K562 (cell line): ENCODE measurements around the gene C1orf105. TPM values are rescaled to one million over a fixed set of nuclear protein-coding genes. Genes with fewer than 3 reads are reported as not detected.

ENCODE experiments used
- CBFA2T3 ChIP-seq: fragments of 450-650 bp; IDR thresholded peaks from 2 replicates; pipeline ENCODE4 v1.6.1; 2017
- EP400 ChIP-seq: fragments of 450-650 bp; IDR thresholded peaks from 2 replicates; pipeline ENCODE4 v1.6.1; 2017; ENCODE audit warnings: antibody characterized with exemption, mild to moderate bottlenecking, moderate library complexity
- GTF3C2 ChIP-seq: IDR thresholded peaks from 3 replicates; pipeline ENCODE4 v1.6.1; 2011; ENCODE audit warnings: borderline replicate concordance, mild to moderate bottlenecking, moderate library complexity; ENCODE audit not compliant: insufficient read length; ENCODE audit errors: extremely low read depth
- HDAC2 ChIP-seq: fragments of 450-650 bp; IDR thresholded peaks from 2 replicates; pipeline ENCODE4 v1.6.1; 2016; ENCODE audit warnings: mild to moderate bottlenecking
- HIVEP1 ChIP-seq: fragments of 250-450 bp; sonication (Bioruptor Pico); IDR thresholded peaks from 2 replicates; pipeline ENCODE4 v1.4.0; 2020; ENCODE audit warnings: mild to moderate bottlenecking
- HNRNPUL1 ChIP-seq: fragments of 200-400 bp; formaldehyde crosslinking; IDR thresholded peaks from 2 replicates; pipeline ENCODE4 v1.6.1; 2017; ENCODE audit warnings: low read length
- IRF9 ChIP-seq: fragments of 450-650 bp; IDR thresholded peaks from 2 replicates; pipeline ENCODE4 v1.6.1; 2016; ENCODE audit warnings: missing biosample characterization, missing genetic modification characterization
- MBD2 ChIP-seq: sonication (generic); IDR thresholded peaks from 2 replicates; pipeline ENCODE4 v1.6.1; 2016; ENCODE audit warnings: low read depth, borderline replicate concordance
- NCOA4 ChIP-seq: fragments of 450-650 bp; IDR thresholded peaks from 2 replicates; pipeline ENCODE4 v1.6.1; 2018; ENCODE audit warnings: mild to moderate bottlenecking; ENCODE audit not compliant: partially characterized antibody
- SRF ChIP-seq, 2 experiments: fragments of 250-450, 450-650 bp in 1 of 2; sonication (Bioruptor Pico) in 1 of 2; sonication (generic) in 1 of 2; formaldehyde crosslinking; IDR thresholded peaks; 2 replicates each; pipeline versions ENCODE4 v1.5.0 to v1.5.1; 2020 to 2022; ENCODE audit warnings: mild to moderate bottlenecking in 1 of 2, missing genetic modification reagents in 1 of 2
- TOE1 ChIP-seq, 2 experiments: fragments of 450-650 bp in 1 of 2; sonication (generic) in 1 of 2; formaldehyde crosslinking in 1 of 2; IDR thresholded peaks; 2 replicates each; pipeline versions ENCODE4 v1.7.1 to v1.8.0; 2016 to 2022; ENCODE audit warnings: borderline replicate concordance in 2 of 2, mild to moderate bottlenecking in 2 of 2, antibody characterized with exemption in 1 of 2, inconsistent platforms in 1 of 2, low read depth in 1 of 2, missing genetic modification reagents in 1 of 2, moderate library complexity in 1 of 2
- ZBTB49 ChIP-seq: sonication (generic); formaldehyde crosslinking; IDR thresholded peaks from 2 replicates; pipeline ENCODE4 v1.8.0; 2022; ENCODE audit warnings: missing genetic modification reagents, mild to moderate bottlenecking, borderline replicate concordance
- ZBTB8A ChIP-seq: fragments of 450-650 bp; IDR thresholded peaks from 2 replicates; pipeline ENCODE4 v1.6.1; 2018; ENCODE audit warnings: mild to moderate bottlenecking, moderate library complexity; ENCODE audit not compliant: partially characterized antibody
- ZBTB9 ChIP-seq: fragments of 450-650 bp; formaldehyde crosslinking; IDR thresholded peaks from 2 replicates; pipeline ENCODE4 v1.4.0; 2020; ENCODE audit warnings: mild to moderate bottlenecking, moderate library complexity
- ZNF217 ChIP-seq: sonication (generic); formaldehyde crosslinking; IDR thresholded peaks from 2 replicates; pipeline ENCODE4 v1.8.0; 2022; ENCODE audit warnings: mild to moderate bottlenecking, missing genetic modification reagents
- ZNF354B ChIP-seq: fragments of 250-450 bp; sonication (Bioruptor Pico); IDR thresholded peaks from 2 replicates; pipeline ENCODE4 v1.4.0; 2020
- ZNF512 ChIP-seq: IDR thresholded peaks from 2 replicates; pipeline ENCODE4 v1.6.1; 2016; ENCODE audit warnings: missing genetic modification characterization, missing compliant biosample characterization
- ZNF57 ChIP-seq: fragments of 450-650 bp; formaldehyde crosslinking; IDR thresholded peaks from 2 replicates; pipeline ENCODE4 v1.4.0; 2020; ENCODE audit warnings: mild to moderate bottlenecking, moderate library complexity
- polyA plus RNA-seq, 8 experiments: library from polyadenylated mRNA; depleted of rRNA in 4 of 8; stranded (reverse) in 5 of 8; unstranded in 3 of 8; fragments of >200 nt; fragmentation: Nextera tagmentation in 2 of 8; fragmentation: Illumina TruSeq in 1 of 8; extraction: Ambion mirVana in 2 of 8; extraction: Trizol in 1 of 8; gene quantifications; 2 replicates each; pipeline versions ENCODE4 v1.2.1 to v1.2.3, GENCODE V29; 2011 to 2014; ENCODE audit warnings: inconsistent platforms in 1 of 8, missing spikeins in 1 of 8
- total RNA-seq, 7 experiments: library from RNA; depleted of rRNA in 6 of 7; stranded (reverse); fragments of >200 nt in 6 of 7; fragmentation: Illumina TruSeq in 2 of 7; extraction: Trizol in 2 of 7; gene quantifications; 2 replicates each; pipeline versions ENCODE4 v1.2.1 to v1.2.3, GENCODE V29; 2011 to 2021; ENCODE audit warnings: low replicate concordance in 1 of 7

C1orf105 gene
- total and polyA plus RNA-seq, 9 of the 15 experiments (the other 6 are each of a cell fraction or from before 2014, with no cell fraction given), result 0.08 TPM; not detected in 8

GRCh38 chr1:172442404-172442803 is 21.9 kb downstream of the C1orf105 start (continued):
- no peak for TF ChIP-seq IRF9
- no peak for TF ChIP-seq GTF3C2
- no peak for TF ChIP-seq ZBTB8A
- TF ChIP-seq ZNF512, result no peak
- TF ChIP-seq HIVEP1 (CRISPR knock-in tag), result no peak
- no peak for TF ChIP-seq HNRNPUL1
- TF ChIP-seq HDAC2, result peak; percentile 44; the same call in 1 of the 2 replicates
- TF ChIP-seq NCOA4, result no peak
- TF ChIP-seq ZNF57, result no peak
- peak in 1 of 2 experiments; percentile 86; a peak in 1 of 4 replicates for TF ChIP-seq SRF (CRISPR knock-in tag; IDR thresholded peaks at IDR 0.05)
- TF ChIP-seq ZNF217, result no peak
- peak; percentile 31; the same call in 1 of the 2 replicates for TF ChIP-seq EP400
- no peak for TF ChIP-seq ZBTB9 (CRISPR knock-in tag)
- no peak for TF ChIP-seq ZBTB49 (CRISPR knock-in tag)
- peak; percentile 97 for TF ChIP-seq CBFA2T3
- 0 out of 2 replicates have a peak, but pooled peaks have one; percentile 27 for TF ChIP-seq MBD2
- no peak for TF ChIP-seq TOE1 (IDR thresholded peaks at IDR 0.05; ENCODE audit: borderline replicate concordance)
- no peak for TF ChIP-seq TOE1 (CRISPR knock-in tag; IDR thresholded peaks at IDR 0.05; ENCODE audit: borderline replicate concordance, low read depth)
- no peak for TF ChIP-seq ZNF354B (CRISPR knock-in tag)
